ENCODE results near the gene STAC3. TPM values are rescaled to one million over a fixed set of nuclear protein-coding genes. Genes with fewer than 3 reads are reported as not detected.

Gene STAC3
- total and polyA plus RNA-seq, 9 of the 15 experiments (the other 6 are each of a cell fraction or from before 2014, with no cell fraction given) = 0.45 to 6.4 (median 3.3) TPM

- peak; percentile 62 for TF ChIP-seq ZBTB40 (IDR thresholded peaks at IDR 0.05)
- no peak for TF ChIP-seq ZBTB40 (CRISPR knock-in tag; IDR thresholded peaks at IDR 0.05)
- TF ChIP-seq DMBX1 (CRISPR knock-in tag; IDR thresholded peaks at IDR 0.05; ENCODE audit: borderline replicate concordance) = no peak
- TF ChIP-seq IRF1 (CRISPR knock-in tag; IDR thresholded peaks at IDR 0.05; ENCODE audit: borderline replicate concordance) = no peak
- TF ChIP-seq, protein P1, sequence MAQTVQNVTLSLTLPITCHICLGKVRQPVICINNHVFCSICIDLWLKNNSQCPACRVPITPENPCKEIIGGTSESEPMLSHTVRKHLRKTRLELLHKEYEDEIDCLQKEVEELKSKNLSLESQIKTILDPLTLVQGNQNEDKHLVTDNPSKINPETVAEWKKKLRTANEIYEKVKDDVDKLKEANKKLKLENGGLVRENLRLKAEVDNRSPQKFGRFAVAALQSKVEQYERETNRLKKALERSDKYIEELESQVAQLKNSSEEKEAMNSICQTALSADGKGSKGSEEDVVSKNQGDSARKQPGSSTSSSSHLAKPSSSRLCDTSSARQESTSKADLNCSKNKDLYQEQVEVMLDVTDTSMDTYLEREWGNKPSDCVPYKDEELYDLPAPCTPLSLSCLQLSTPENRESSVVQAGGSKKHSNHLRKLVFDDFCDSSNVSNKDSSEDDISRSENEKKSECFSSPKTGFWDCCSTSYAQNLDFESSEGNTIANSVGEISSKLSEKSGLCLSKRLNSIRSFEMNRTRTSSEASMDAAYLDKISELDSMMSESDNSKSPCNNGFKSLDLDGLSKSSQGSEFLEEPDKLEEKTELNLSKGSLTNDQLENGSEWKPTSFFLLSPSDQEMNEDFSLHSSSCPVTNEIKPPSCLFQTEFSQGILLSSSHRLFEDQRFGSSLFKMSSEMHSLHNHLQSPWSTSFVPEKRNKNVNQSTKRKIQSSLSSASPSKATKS (CRISPR knock-in tag; IDR thresholded peaks at IDR 0.05) = no peak
These were observed 26.1 kb upstream of the STAC3 start (continued) for GRCh38 chr12:57276935-57277563.
